HG02571 (cell line): ENCODE results near the gene SEC24C.

Source experiments
- ATAC-seq: cut with Tn5 transposase; IDR thresholded peaks from one replicate; pipeline ENCODE4 v1.9.1; 2021; ENCODE audit warnings: mild to moderate bottlenecking, moderate library complexity; ENCODE audit not compliant: unreplicated experiment

The SEC24C gene

DNA sequence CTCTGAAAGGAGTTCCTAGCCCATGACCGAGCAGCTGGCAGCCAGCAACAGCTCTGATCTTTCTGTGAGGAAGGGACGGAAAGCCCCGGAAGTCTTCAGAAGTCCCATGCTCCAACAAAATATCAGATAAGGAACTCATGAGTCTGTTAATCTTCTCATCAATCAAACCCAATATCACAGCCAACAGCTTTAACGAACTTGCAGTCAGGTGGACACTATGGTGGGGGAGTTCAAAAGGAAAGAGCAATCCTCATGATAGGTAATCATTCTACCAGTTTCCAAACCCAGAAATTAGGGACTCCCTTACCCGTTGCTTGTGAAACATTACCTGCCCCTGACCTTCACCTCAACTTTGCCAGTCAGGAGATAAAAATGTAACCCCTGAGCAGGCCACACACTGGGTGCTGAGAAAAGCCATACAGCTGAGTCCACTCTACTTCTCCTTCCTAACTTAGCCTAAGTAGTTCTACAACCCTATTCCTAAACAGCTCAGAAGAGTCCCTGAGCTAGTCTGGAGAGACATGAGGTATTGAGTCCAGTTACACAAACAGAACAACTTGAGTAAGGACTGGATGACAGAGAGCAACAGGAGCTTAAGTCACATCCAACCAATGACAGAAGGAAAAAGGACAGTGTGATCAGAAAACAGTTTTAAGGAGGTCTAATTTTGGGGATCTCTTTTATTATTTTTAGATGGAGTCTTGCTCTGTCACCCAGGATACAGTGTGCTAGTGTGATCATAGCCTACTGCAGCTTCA is 65.1 kb downstream of the SEC24C start:
- no peak for ATAC-seq

DNA sequence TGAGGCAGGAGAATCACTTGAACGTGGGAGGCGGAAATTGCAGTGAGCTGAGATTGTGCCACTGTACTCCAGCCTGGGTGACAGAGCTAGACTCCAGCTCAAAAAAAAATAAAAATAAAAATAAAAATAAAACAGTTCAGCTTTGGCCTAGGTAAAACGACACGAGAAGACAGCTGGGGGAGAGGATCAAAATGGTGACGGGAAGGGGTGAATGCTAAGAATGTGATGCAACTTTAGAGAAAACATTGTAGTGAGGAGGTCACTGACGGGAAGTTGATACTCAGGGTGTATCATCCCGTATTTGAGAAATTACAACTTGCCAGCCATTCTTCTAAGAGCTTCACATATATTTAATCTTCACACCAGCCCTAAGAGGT is 66.2 kb downstream of the SEC24C start:
- no peak for ATAC-seq

GRCh38 chr10:73810735-73811465 is 66.7 kb downstream of the SEC24C start:
- ATAC-seq: peak; percentile 31

GRCh38 chr10:73812657-73813056 is 68.5 kb downstream of the SEC24C start:
- ATAC-seq: no peak

- no peak for ATAC-seq
Measured at GRCh38 chr10:73813333-73813732, 69.2 kb downstream of the SEC24C start.

DNA sequence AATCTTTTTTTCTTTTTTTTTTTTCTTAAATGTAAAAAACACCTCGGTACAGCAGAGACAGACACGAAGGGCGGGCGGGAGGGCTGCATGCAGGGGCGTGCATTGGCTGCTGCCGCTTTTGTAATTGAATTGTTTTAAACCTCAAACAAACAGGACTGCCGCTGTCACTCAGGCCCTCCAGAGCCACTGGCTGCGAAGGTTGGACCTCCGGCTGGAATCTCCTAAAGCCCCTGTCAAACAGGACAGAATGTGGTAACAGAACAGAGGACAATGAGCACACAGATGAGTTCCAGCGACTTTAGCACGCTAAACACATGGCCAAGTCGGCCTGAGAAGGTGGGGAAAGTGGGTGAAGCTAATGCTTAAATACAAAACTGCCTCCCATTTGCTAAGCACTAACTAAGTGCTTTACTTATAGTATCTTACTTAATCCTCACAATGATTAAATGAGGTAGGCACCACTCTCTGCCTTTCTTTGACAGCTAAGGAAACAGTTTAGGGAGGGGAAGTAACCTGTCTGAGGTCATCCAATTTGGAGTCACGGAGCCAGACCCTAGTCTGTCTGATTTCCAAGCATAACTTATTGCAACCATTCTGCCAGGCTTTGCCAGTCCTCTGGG is 70.2 kb downstream of the SEC24C start:
- ATAC-seq: no peak

GRCh38 chr10:73814896-73815718 is 70.9 kb downstream of the SEC24C start:
- no peak for ATAC-seq

DNA sequence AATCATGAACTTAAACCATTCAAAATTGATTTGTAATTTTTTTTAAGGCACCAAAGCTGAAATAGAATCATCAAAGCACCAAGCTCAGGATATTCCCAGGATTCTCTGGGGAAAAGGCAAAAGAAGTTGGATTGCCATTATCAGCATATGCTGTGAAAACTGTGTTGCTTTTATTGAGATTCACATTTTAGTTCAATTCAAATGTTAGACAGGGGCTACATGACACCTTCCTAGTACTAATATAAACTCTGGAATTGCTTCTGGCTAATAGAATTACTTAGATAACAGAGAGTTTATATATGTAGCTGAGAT is 71.5 kb downstream of the SEC24C start:
- ATAC-seq: no peak

- no peak for ATAC-seq
Measured at GRCh38 chr10:73816917-73817729, 73.0 kb downstream of the SEC24C start.

- no peak for ATAC-seq
Measured at GRCh38 chr10:73817826-73818225, 73.7 kb downstream of the SEC24C start.

DNA sequence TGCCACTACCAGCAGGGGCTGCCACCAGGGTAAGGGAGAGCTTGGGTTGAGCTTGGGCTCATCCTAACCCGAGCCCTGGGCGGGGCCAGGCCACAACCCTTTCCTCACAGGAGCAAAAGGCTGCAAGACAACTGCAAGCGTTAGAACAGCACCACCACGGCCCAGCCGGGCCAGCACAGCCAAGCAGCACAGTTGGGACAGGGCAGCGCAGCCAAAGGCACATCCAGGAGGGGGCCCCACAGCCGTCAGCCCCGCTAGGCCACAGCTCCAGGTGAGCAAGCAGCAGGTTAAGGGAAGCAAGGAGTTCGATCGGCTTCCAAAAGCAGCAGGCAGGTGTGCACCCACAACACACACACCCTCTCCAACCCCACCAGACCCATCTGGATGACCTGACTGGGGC is 74.2 kb downstream of the SEC24C start:
- no peak for ATAC-seq

- ATAC-seq: no peak
Measured at GRCh38 chr10:73819081-73819480, 74.9 kb downstream of the SEC24C start.

DNA sequence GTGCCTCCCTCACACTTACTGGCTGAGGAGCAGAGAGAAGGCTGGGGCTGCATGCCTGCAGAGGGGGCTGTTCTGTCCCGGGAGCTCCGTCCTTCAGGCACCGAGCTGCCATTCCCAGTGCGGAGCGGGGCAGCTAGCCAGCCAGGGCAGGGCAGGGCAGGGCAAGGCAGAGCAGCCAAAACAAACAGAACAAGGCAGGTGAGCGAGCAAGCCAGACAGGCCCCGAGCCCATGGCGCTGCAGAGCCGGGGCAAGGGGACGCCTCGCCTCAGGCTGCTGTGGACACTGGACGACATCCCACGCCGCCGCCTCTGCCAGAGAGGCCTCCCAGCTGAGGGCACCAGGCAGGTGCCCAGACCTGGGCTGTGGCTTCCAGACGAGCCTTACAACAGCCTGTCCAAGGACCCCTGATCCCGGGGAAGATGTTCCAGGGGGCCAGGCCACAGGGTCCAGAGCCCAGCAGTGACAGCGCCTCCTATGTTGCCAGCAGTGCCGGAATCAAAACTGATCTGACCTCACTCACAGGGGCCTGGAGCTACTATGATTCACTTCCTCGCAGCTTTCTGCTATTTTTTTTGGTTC is 75.4 kb downstream of the SEC24C start:
- no peak for ATAC-seq
